ENCODE measurements around the gene AZIN2. TPM values are rescaled to one million over a fixed set of nuclear protein-coding genes. Genes with fewer than 3 reads are reported as not detected.

Gene AZIN2
- total RNA-seq, 2 experiments from 2014 or later = 2.0 to 3.4 TPM

DNA sequence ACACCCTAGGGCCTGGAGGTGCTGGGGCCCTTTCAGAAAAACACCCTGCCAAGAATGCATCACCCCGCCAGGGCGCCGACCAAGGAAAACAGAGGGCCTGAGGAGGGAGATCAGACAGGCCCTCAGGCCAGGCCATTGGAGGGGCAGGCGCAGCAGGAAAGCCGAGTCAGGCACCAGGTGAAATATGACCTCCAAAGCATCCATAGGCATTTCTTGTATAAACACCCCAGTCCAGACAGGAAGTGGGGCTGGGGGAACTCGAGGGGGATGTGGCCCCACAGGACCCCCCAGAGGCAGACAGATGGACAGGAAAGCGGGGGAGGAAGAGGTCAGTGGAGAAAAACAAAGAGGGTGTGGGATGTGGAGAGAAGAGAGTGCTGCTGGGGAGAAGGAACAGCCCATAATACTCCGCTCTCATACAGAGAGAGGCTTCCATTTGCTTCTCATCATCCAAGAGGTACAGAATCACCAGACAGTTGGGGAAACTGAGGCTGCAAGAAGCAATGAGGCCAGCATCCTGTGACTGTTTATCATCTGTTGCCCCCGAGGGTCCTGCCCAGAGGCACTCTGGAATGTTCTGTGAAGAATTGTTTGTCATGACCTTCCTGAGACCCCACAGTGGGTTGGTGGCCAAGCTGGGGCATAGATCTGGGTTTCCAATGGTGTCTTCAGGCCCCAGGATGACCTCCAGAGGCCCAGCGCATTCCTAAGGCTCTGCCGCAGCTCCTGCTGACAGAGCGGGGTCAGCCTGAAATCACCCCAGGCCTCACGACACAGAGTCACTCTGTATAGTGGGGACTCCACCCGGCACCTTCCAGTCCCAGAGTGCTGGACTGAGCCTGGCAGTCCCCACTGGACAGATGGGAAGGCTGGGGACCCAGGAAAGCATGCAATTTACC lies 82.9 kb downstream of the AZIN2 start:
- CTCF ChIA-PET = no interaction called here
- POLR2A ChIA-PET = no interaction called here

DNA sequence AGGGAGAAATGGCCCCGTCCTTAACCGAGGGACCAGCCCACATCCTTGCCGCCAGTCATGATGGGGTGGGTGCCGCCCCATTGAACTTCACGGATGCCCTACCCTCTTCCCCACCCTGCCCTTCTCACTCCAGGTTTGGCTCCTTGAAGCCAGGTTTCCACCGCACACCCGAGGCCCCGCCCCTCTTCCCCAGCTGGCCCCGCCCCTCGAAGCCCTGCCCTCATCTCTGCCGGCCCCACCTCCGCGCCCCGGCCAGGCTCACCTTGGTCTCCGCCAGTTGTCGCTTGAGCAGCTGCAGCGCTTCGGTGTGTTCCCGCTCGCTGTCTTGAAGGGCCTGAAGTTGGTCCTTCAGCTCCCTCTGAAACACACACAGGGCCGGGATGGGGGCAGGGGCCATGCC lies 84.3 kb downstream of the AZIN2 start:
- CTCF ChIA-PET = no interaction called here
- POLR2A ChIA-PET = no interaction called here

DNA sequence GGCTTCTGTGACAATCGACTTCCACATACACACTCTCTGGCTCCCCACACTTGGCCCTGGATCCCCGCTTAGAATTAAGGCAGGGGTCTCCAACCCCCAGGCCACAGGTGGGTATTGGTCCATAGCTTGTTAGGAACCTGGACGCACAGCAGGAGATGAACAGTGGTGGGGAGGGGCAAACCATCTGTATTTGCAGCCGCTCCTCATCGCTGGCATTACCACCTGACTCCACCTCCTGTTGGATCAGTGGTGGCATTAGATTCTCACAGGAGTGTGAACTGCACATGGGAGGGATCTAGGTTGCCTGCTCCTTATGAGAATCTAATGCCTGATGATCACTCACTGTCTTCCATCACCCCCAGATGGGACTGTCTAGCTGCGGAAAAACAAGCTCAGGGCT lies 84.9 kb downstream of the AZIN2 start:
- ChIA-PET CTCF (no interaction called here), POLR2A (no interaction called here)

DNA sequence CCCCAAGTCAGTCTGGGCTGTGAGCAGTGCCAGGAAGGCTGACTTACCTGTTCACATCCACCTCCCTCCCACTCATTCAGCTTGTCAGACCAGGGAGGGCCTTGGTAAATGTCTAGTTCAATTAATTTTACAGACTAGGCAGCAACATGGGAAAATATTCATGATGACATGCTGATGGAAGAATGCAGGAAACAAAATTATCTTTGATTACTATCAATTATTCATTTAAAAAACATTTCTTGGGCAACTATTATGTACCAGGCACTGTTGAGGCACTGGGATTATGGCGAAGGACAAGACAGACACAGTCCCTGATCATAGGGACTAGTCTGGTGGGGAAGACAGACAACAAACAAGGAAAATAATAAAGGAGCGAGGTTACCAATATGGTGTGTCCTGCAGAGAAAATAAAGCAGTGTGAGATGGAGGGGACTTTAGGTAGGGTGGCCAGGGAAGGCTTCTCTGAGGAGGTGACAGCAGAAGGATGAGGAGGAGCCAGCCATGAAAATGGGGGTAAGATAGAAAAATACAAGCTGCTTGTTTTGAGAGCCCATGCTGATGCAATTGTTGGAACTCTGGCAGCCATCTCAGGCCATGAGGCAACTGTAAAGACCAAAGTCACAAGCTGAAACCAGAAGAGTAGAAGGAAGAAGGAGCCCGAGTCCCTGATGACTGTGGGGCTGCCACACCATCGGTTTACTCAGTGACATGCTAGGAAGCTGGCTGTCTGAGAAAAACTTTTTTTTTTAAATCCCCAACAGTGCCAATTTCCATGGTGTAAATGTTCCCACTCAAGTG lies 86.9 kb downstream of the AZIN2 start:
- POLR2A ChIA-PET = no interaction called here
- CTCF ChIA-PET = interaction anchor here (0.6 kb wide), 1 partner anchor 324 kb away, joined by 3 read pairs; no protein-coding TSS in a partner anchor

DNA sequence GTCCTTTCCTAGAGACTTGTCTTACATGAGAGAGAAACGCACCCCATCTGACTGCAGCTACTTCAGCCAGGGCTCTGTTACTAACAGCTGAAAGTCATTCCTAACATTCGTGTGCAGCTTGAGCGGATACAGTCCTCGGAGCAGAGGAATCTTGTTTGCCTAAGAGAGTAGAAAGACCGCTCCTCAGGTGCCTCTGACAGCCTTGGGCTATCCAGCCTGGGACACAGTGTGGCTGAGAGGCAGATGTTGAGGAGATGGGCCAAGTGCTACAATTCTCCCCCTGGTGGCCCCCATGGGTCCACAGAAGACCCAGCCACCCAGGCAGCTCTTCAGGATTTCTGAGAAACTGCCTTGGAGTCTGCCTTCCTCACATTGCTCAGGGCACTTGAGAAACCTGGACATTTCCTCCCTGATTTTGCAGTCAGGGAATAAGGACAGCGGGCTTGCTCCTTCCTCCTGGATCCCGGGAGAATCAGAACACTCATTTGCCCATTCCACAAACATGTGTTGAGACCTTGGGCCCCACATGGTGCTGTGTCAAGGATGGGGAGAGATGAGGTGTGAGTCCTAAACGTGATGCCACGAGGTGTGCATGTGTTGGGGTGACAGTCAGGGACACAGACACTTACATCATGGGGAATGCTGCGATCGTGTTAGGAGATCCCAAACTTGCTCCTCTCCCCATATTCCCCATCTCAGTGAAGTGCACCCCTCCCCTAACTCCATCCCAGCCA lies 87.8 kb downstream of the AZIN2 start:
- ChIA-PET CTCF (interaction anchor here (0.6 kb wide), 1 partner anchor 324 kb away, joined by 3 read pairs; no protein-coding TSS in a partner anchor), POLR2A (no interaction called here)

DNA sequence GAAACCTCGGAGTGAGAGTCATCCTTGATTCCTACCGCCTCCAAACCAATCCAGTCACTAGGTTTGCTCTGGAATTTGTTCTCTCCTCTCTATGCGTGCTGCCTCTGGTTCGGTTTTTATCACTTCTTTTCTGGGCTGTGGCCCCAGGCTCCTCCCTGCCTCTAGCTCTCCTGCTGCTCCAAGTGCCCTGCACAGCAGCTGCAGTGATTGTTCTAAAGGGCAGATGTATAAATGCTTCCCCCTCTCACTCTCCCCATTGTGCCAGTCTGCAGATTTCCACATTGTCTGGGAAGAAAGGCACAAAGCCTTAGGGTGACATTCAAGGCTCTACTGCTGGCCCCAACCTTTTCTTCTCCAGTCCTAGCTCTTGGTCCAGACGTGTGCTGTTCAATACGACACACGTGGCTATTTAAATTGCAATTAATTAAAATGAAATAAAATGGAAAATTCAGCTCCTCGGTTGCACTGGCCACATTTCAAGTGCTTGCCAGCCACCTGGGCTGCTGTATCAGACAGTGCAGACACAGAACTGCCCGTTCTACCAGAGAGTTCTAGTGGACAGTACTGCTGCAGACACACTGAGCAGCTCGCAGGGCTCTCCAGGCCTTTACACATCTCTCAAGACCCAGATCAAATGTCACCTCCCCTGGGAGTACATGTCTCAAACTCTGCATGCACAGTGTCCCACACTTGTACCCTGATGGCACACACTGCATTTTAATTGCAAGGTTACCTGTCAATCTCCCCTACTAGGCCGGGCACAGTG lies 88.5 kb downstream of the AZIN2 start:
- POLR2A ChIA-PET = no interaction called here
- CTCF ChIA-PET = no interaction called here

Other genes with a start within 250 kb of the AZIN2 start
- not detected for gene FNDC5, start 210.2 kb upstream of the AZIN2 start, total RNA-seq
- gene HPCA, start 194.7 kb upstream of the AZIN2 start, total RNA-seq = not detected
- gene TMEM54, start 179.8 kb upstream of the AZIN2 start, total RNA-seq = 1 to 10 TPM; 3.0 to 3.2 TPM
- gene RNF19B, start 116.3 kb upstream of the AZIN2 start, total RNA-seq = 10 to 100 TPM; 21.7 to 22.5 TPM
- 100 to 1,000 TPM; 384 TPM for gene AK2, start 44.3 kb upstream of the AZIN2 start, total RNA-seq
- 1 to 10 TPM; 4.5 to 5.3 TPM for gene TRIM62, start 100.9 kb downstream of the AZIN2 start, total RNA-seq
- 1 to 10 TPM; 7.8 to 7.9 TPM for gene ZNF362, start 175.3 kb downstream of the AZIN2 start, total RNA-seq
- gene A3GALT2, start 239.9 kb downstream of the AZIN2 start, total RNA-seq = not detected

Measured in activated CD8-positive, alpha-beta memory T cell treated with anti-CD3 and anti-CD28 coated beads for 36 hours (primary cell).